MM.1S (cell line): ENCODE data around the gene MUTYH.

Source experiments
- DNase-seq: peaks from one replicate; pipeline ENCODE4 v3.0.0-alpha.2; 2015
- H2AFZ ChIP-seq: fragments of 300-600 bp; sonication (generic); 2 replicates; pipeline ENCODE4 v1.6.0; 2016; ENCODE audit warnings: antibody characterized with exemption, low read length
- H3F3A ChIP-seq: fragments of 300-600 bp; sonication (generic); 2 replicates; pipeline ENCODE4 v1.6.1; 2016; ENCODE audit warnings: mild to moderate bottlenecking, antibody characterized with exemption, low read length, moderate library complexity, mixed read lengths; ENCODE audit not compliant: insufficient read depth
- H3K27ac ChIP-seq: fragments of 300-600 bp; sonication (generic); 2 replicates; pipeline ENCODE4 v1.5.1; 2016; ENCODE audit warnings: mild to moderate bottlenecking, low read length
- H3K27me3 ChIP-seq: fragments of 300-600 bp; sonication (generic); replicated peaks from 2 replicates; pipeline ENCODE4 v1.6.0; 2016; ENCODE audit warnings: low read length; ENCODE audit not compliant: insufficient read depth
- H3K36me3 ChIP-seq: fragments of 300-600 bp; sonication (generic); replicated peaks from 2 replicates; pipeline ENCODE4 v1.6.1; 2016; ENCODE audit warnings: mild to moderate bottlenecking, low read length, mixed read lengths; ENCODE audit not compliant: insufficient read depth
- H3K4me1 ChIP-seq: fragments of 300-600 bp; sonication (generic); 2 replicates; pipeline ENCODE4 v1.6.1; 2016; ENCODE audit warnings: low read length, mixed read lengths
- H3K4me2 ChIP-seq: fragments of 300-600 bp; sonication (generic); 2 replicates; pipeline ENCODE4 v1.6.0; 2016; ENCODE audit warnings: low read depth, low read length
- H3K4me3 ChIP-seq: fragments of 300-600 bp; sonication (generic); 2 replicates; pipeline ENCODE4 v1.5.1; 2016; ENCODE audit warnings: low read length, mixed read lengths
- H3K79me2 ChIP-seq: fragments of 300-600 bp; sonication (generic); 2 replicates; pipeline ENCODE4 v1.6.1; 2016; ENCODE audit warnings: mixed run types, low read length, mixed read lengths
- H3K9ac ChIP-seq: fragments of 300-600 bp; sonication (generic); 2 replicates; pipeline ENCODE4 v1.6.1; 2016; ENCODE audit warnings: low read length, mixed read lengths
- H3K9me2 ChIP-seq: fragments of 300-600 bp; sonication (generic); replicated peaks from 2 replicates; pipeline ENCODE4 v1.6.1; 2016; ENCODE audit warnings: mild to moderate bottlenecking, low read length, mixed read lengths; ENCODE audit not compliant: insufficient read depth
- H3K9me3 ChIP-seq: fragments of 300-600 bp; sonication (generic); replicated peaks from 2 replicates; pipeline ENCODE4 v1.6.1; 2016; ENCODE audit warnings: mild to moderate bottlenecking, low read length, mixed read lengths; ENCODE audit not compliant: insufficient read depth
- H4K20me1 ChIP-seq: fragments of 300-600 bp; sonication (generic); 2 replicates; pipeline ENCODE4 v1.6.1; 2016; ENCODE audit warnings: mild to moderate bottlenecking, low read length, moderate library complexity, mixed read lengths; ENCODE audit not compliant: insufficient read depth
- CTCF ChIP-seq: fragments of 300-600 bp; sonication (generic); IDR thresholded peaks from 2 replicates; pipeline ENCODE4 v1.5.1; 2016; ENCODE audit warnings: antibody characterized with exemption, low read length, mixed read lengths
- EZH2 ChIP-seq: fragments of 300-600 bp; sonication (generic); optimal IDR thresholded peaks from 2 replicates; pipeline ENCODE3; 2017; ENCODE audit warnings: low read depth, mild to moderate bottlenecking, antibody characterized with exemption, low read length, mixed read lengths
- EZH2phosphoT487 ChIP-seq: fragments of 300-600 bp; sonication (generic); IDR thresholded peaks from 2 replicates; pipeline ENCODE4 v1.6.1; 2018; ENCODE audit warnings: antibody characterized with exemption, low read length

The MUTYH gene

GRCh38 chr1:45383191-45383590 is 43.0 kb upstream of the MUTYH start:
- Histone ChIP-seq H2AFZ (no peak overlapping the region), H3F3A (no peaks in the 10 kb centered on the region), H3K4me3 (no peak overlapping the region), H4K20me1 (no peaks in the 10 kb centered on the region), H3K9me3 (no peaks in the 10 kb centered on the region), H3K27ac (no peak overlapping the region), H3K9me2 (no peaks in the 10 kb centered on the region), H3K9ac (no peak overlapping the region), H3K4me2 (no peak overlapping the region), H3K4me1 (no peaks in the 10 kb centered on the region), H3K79me2 (no peaks in the 10 kb centered on the region), H3K27me3 (no peaks in the 10 kb centered on the region), H3K36me3 (no peaks in the 10 kb centered on the region)
- DNase-seq, result no peak
- no peak for TF ChIP-seq EZH2
- no peak for TF ChIP-seq EZH2phosphoT487
- TF ChIP-seq CTCF, result no peak

DNA sequence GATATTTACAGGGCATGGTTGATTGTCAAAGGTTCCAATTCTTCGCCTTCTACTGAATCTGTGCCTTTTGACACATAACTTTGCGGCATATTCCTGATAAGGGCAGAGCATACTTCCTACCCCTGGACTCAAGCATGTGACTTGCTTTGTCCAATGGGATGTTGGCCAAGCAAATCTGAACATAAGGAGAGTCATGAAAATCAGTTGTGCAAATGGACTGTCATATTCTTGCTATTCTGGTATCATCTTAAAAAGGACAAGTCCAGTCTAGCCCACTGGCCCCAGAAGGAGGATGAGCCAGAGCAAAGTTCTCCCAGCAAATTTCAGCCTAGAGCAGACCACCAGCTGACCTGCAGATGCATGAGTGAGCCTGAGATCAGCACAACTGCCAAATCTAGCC is 41.0 kb upstream of the MUTYH start:
- Histone ChIP-seq H3K9me3 (no peaks in the 10 kb centered on the region), H3K27me3 (no peaks in the 10 kb centered on the region), H4K20me1 (no peaks in the 10 kb centered on the region), H3K4me2 (no peak overlapping the region), H3K4me1 (peaks cover 5% of the 10 kb centered on the region), H3K36me3 (no peaks in the 10 kb centered on the region), H3K9ac (no peak overlapping the region), H3K9me2 (no peaks in the 10 kb centered on the region), H3K79me2 (no peaks in the 10 kb centered on the region), H2AFZ (no peak overlapping the region), H3K4me3 (no peak overlapping the region), H3F3A (no peaks in the 10 kb centered on the region), H3K27ac (no peak overlapping the region)
- DNase-seq, result no peak
- TF ChIP-seq EZH2, result no peak
- TF ChIP-seq EZH2phosphoT487, result no peak
- TF ChIP-seq CTCF, result no peak

- TF ChIP-seq EZH2 (no peak), EZH2phosphoT487 (no peak), CTCF (no peak)
- Histone ChIP-seq H3K4me3 (no peak overlapping the region), H2AFZ (no peak overlapping the region), H3K27ac (no peak overlapping the region), H3K79me2 (no peaks in the 10 kb centered on the region), H4K20me1 (no peaks in the 10 kb centered on the region), H3K9me3 (no peaks in the 10 kb centered on the region), H3K9ac (no peak overlapping the region), H3K4me1 (peaks cover 10% of the 10 kb centered on the region), H3K36me3 (no peaks in the 10 kb centered on the region), H3F3A (no peaks in the 10 kb centered on the region), H3K27me3 (no peaks in the 10 kb centered on the region), H3K9me2 (no peaks in the 10 kb centered on the region), H3K4me2 (no peak overlapping the region)
- no peak for DNase-seq
Measured at GRCh38 chr1:45380730-45381129, 40.5 kb upstream of the MUTYH start.
